ENCODE measurements around the gene FSD1. TPM values are rescaled to one million over a fixed set of nuclear protein-coding genes. Genes with fewer than 3 reads are reported as not detected.

FSD1 gene
- polyA plus RNA-seq, 1 donor from 2014 or later = 114 TPM

- no peak overlapping the region for H3K27ac ChIP-seq (ENCODE audit: low read length)
- H3K79me2 ChIP-seq (replicated peaks; ENCODE audit: insufficient read depth, low read length) = no peaks in the 10 kb centered on the region
- H3K9me3 ChIP-seq (ENCODE audit: low read length) = no peaks in the 10 kb centered on the region
- no peak overlapping the region for H3K4me2 ChIP-seq (ENCODE audit: low read length)
- H3F3A ChIP-seq (ENCODE audit: insufficient read depth, low read length, poor library complexity, severe bottlenecking) = no peaks in the 10 kb centered on the region
- H3K27me3 ChIP-seq (ENCODE audit: insufficient read depth, low read depth, low read length) = no peaks in the 10 kb centered on the region
- H3K9ac ChIP-seq (ENCODE audit: low read length) = no peak overlapping the region
- H3K9me2 ChIP-seq (ENCODE audit: insufficient read depth, low read length) = no peaks in the 10 kb centered on the region
- no peak overlapping the region for H2AFZ ChIP-seq (ENCODE audit: low read depth, low read length)
- no peak for TF ChIP-seq SMC3 (conservative IDR thresholded peaks at IDR 0.05; ENCODE audit: poor library complexity)
- TF ChIP-seq REST (IDR thresholded peaks at IDR 0.05; ENCODE audit: borderline replicate concordance) = no peak
- TF ChIP-seq EZH2 (IDR thresholded peaks at IDR 0.05; ENCODE audit: borderline replicate concordance, insufficient read depth, low read length, poor library complexity, severe bottlenecking) = no peak
- no peak for TF ChIP-seq EP300 (conservative IDR thresholded peaks at IDR 0.05; ENCODE audit: poor library complexity, severe bottlenecking)
- no peak for TF ChIP-seq RAD21 (conservative IDR thresholded peaks at IDR 0.05)
- TF ChIP-seq CTCF (IDR thresholded peaks at IDR 0.05; ENCODE audit: poor library complexity, severe bottlenecking) = no peak
- peaks cover 10% of the 10 kb centered on the region for H3K36me3 ChIP-seq (ENCODE audit: insufficient read depth, low read length)
- H3K4me3 ChIP-seq (ENCODE audit: low read length) = no peak overlapping the region
- H4K20me1 ChIP-seq (ENCODE audit: insufficient read depth) = no peaks in the 10 kb centered on the region
Measured at GRCh38 chr19:4320419-4320818, 16.0 kb downstream of the FSD1 start.

GRCh38 chr19:4322942-4323665 lies 18.7 kb downstream of the FSD1 start:
- Histone ChIP-seq H3K27me3 (ENCODE audit: insufficient read depth, low read depth, low read length) (peaks cover 9% of the 10 kb centered on the region), H3K4me2 (ENCODE audit: low read length) (no peak overlapping the region), H3K79me2 (replicated peaks; ENCODE audit: insufficient read depth, low read length) (no peaks in the 10 kb centered on the region), H3K4me3 (ENCODE audit: low read length) (no peak overlapping the region), H3K9me2 (ENCODE audit: insufficient read depth, low read length) (no peaks in the 10 kb centered on the region), H3K36me3 (ENCODE audit: insufficient read depth, low read length) (peaks cover 9% of the 10 kb centered on the region), H3K9me3 (ENCODE audit: low read length) (no peaks in the 10 kb centered on the region), H3K27ac (ENCODE audit: low read length) (no peak overlapping the region), H3F3A (ENCODE audit: insufficient read depth, low read length, poor library complexity, severe bottlenecking) (no peaks in the 10 kb centered on the region), H3K9ac (ENCODE audit: low read length) (no peak overlapping the region), H4K20me1 (ENCODE audit: insufficient read depth) (no peaks in the 10 kb centered on the region), H2AFZ (ENCODE audit: low read depth, low read length) (no peak overlapping the region)
- TF ChIP-seq POLR2AphosphoS5 (IDR thresholded peaks at IDR 0.05) (no peak), RAD21 (conservative IDR thresholded peaks at IDR 0.05) (no peak), EP300 (conservative IDR thresholded peaks at IDR 0.05; ENCODE audit: poor library complexity, severe bottlenecking) (no peak), TAF1 (IDR thresholded peaks at IDR 0.05; ENCODE audit: low read depth) (no peak), CTCF (IDR thresholded peaks at IDR 0.05; ENCODE audit: poor library complexity, severe bottlenecking) (no peak), MXI1 (conservative IDR thresholded peaks at IDR 0.05; ENCODE audit: poor library complexity, severe bottlenecking) (no peak), SMC3 (conservative IDR thresholded peaks at IDR 0.05; ENCODE audit: poor library complexity) (no peak), REST (IDR thresholded peaks at IDR 0.05; ENCODE audit: borderline replicate concordance) (no peak), EZH2 (IDR thresholded peaks at IDR 0.05; ENCODE audit: borderline replicate concordance, insufficient read depth, low read length, poor library complexity, severe bottlenecking) (no peak)
